HG02571 (cell line): ENCODE data around the gene KRTAP4-7.
"Not testable (repeated sequence)": the region's sequence is repeated elsewhere in the genome, so short reads cannot be mapped to it uniquely, and the experiment has no call there.

Source experiments
- ATAC-seq: cut with Tn5 transposase; IDR thresholded peaks from one replicate; pipeline ENCODE4 v1.9.1; 2021; ENCODE audit warnings: mild to moderate bottlenecking, moderate library complexity; ENCODE audit not compliant: unreplicated experiment

KRTAP4-7 gene

GRCh38 chr17:41108728-41109386, 24.9 kb downstream of the KRTAP4-7 start:
- ATAC-seq: not testable (repeated sequence)

- no peak for ATAC-seq
Observed at GRCh38 chr17:41111151-41111885, 27.4 kb downstream of the KRTAP4-7 start.

- no peak for ATAC-seq
Observed at GRCh38 chr17:41116297-41116696, 32.3 kb downstream of the KRTAP4-7 start.

- ATAC-seq: not testable (repeated sequence)
Observed at GRCh38 chr17:41117846-41118386, 34.0 kb downstream of the KRTAP4-7 start, which contains the start of gene KRTAP4-11. Gene KRTAP4-11 (minus strand): TSS chr17:41118373. CDS start chr17:41118315, 58 bp downstream.

- ATAC-seq: no peak
Observed at GRCh38 chr17:41118721-41119120, 34.8 kb downstream of the KRTAP4-7 start.

- ATAC-seq: not testable (repeated sequence)
Observed at GRCh38 chr17:41119696-41120690, 36.0 kb downstream of the KRTAP4-7 start.

- no peak for ATAC-seq
Observed at GRCh38 chr17:41121742-41122141, 37.8 kb downstream of the KRTAP4-7 start.

GRCh38 chr17:41123292-41123990, 39.5 kb downstream of the KRTAP4-7 start:
- not testable (repeated sequence) for ATAC-seq

GRCh38 chr17:41123991-41124371, 40.0 kb downstream of the KRTAP4-7 start, which contains the start of gene KRTAP4-12:
Gene KRTAP4-12 (minus strand): TSS chr17:41124182. CDS start chr17:41124122, 60 bp downstream.
- not testable (repeated sequence) for ATAC-seq

- no peak for ATAC-seq
Observed at GRCh38 chr17:41125064-41125463, 41.1 kb downstream of the KRTAP4-7 start.

GRCh38 chr17:41126412-41126811, 42.5 kb downstream of the KRTAP4-7 start:
- no peak for ATAC-seq

- ATAC-seq: no peak
Observed at GRCh38 chr17:41127371-41127770, 43.4 kb downstream of the KRTAP4-7 start.

GRCh38 chr17:41131979-41132378, 48.0 kb downstream of the KRTAP4-7 start:
- ATAC-seq: no peak

- no peak for ATAC-seq
Observed at GRCh38 chr17:41133880-41134735, 50.2 kb downstream of the KRTAP4-7 start.
